Measurements from ENCODE around the gene ELFN1. TPM values are rescaled to one million over a fixed set of nuclear protein-coding genes. Genes with fewer than 3 reads are reported as not detected.

Gene ELFN1
- total and polyA plus RNA-seq, 2 donors (not counting 3 experiments of a cell fraction or from before 2014, with no cell fraction given) = 0.37 to 1.0 TPM

GRCh38 chr7:1654738-1655475 is 15.2 kb upstream of the ELFN1 start:
- Histone ChIP-seq H3K9me1 (replicated peaks; ENCODE audit: control insufficient read depth, extremely low read depth, insufficient read depth, low read length) (no peaks in the 10 kb centered on the region), H3K9me3 (replicated peaks; ENCODE audit: control insufficient read depth, insufficient read depth, low read length) (no peaks in the 10 kb centered on the region), H3K27ac (ENCODE audit: insufficient read depth, low read depth, low read length) (no peak overlapping the region), H3K4me3 (replicated peaks in 1 of 3; ENCODE audit: insufficient read depth in 1 of 3, low read depth in 1 of 3, low read length in 3 of 3) (no peak overlapping the region), H3K4me1 (ENCODE audit: control insufficient read depth, extremely low read depth, insufficient read depth, low read length) (no peaks in the 10 kb centered on the region), H3K9ac (replicated peaks; ENCODE audit: extremely low read depth, insufficient read depth, low read length) (no peak overlapping the region), H2AFZ (ENCODE audit: low read depth, low read length) (no peak overlapping the region), H4K20me1 (replicated peaks; ENCODE audit: control insufficient read depth, extremely low read depth, insufficient read depth, low read length) (no peaks in the 10 kb centered on the region), H3K27me3 (ENCODE audit: control insufficient read depth in 2 of 2, insufficient read depth in 2 of 2, low read length in 2 of 2) (no peaks in the 10 kb centered on the region), H3K4me2 (ENCODE audit: insufficient read depth, low read length) (no peak overlapping the region), H3K36me3 (ENCODE audit: control insufficient read depth in 2 of 2, extremely low read depth in 1 of 2, insufficient read depth in 2 of 2, low read length in 2 of 2) (no peaks in the 10 kb centered on the region), H3K79me2 (ENCODE audit: control insufficient read depth, insufficient read depth, low read length) (no peaks in the 10 kb centered on the region)
- intact Hi-C loops (cut with micrococcal nuclease) = no loop called here
- FAIRE-seq (no peak), DNase-seq (ENCODE audit: low read depth, low spot score) (no peak)
- dilution Hi-C loops (cut with MboI; ENCODE audit: extremely low pct_ligation_motif_present, low sequenced_read_pairs) = no loop called here
- ChIA-PET CTCF (no interaction called here), POLR2A (no interaction called here)
- no TSS peak for BruUV-seq (replicated peaks)
- no peak for TF ChIP-seq MAX (IDR thresholded peaks at IDR 0.05; ENCODE audit: insufficient read depth, insufficient read length)
- no peak for TF ChIP-seq POLR2A (IDR thresholded peaks at IDR 0.05; ENCODE audit: low read depth, low read length)
- TF ChIP-seq POLR2AphosphoS5 (IDR thresholded peaks at IDR 0.05; ENCODE audit: insufficient read depth, low read depth, low read length) = no peak
- no peak for TF ChIP-seq GATA2 (IDR thresholded peaks at IDR 0.05; ENCODE audit: insufficient read depth, insufficient read length, low read depth, low read length)
- TF ChIP-seq EZH2 (IDR thresholded peaks at IDR 0.05; ENCODE audit: borderline replicate concordance, low read depth, low read length, severe bottlenecking) = no peak
- TF ChIP-seq CTCF (IDR thresholded peaks at IDR 0.05; ENCODE audit: extremely low read depth in 1 of 2, insufficient read depth in 1 of 2, low read depth in 1 of 2, low read length in 2 of 2) = no peak
- TF ChIP-seq FOS (IDR thresholded peaks at IDR 0.05; ENCODE audit: borderline replicate concordance, insufficient read depth, low read length) = no peak
- no peak for TF ChIP-seq MYC (IDR thresholded peaks at IDR 0.05; ENCODE audit: low read depth, low read length)

Data from endothelial cell of umbilical vein (primary cell).